MG63 (cell line): Measurements from ENCODE around the gene CABYR. TPM values are rescaled to one million over a fixed set of nuclear protein-coding genes. Genes with fewer than 3 reads are reported as not detected.

Experiments
- DNase-seq: peaks from one replicate; pipeline ENCODE4 v3.0.0-alpha.2; 2020
- H3K27me3 ChIP-seq: fragments of 250-450 bp; sonication (Bioruptor Pico); 2 replicates; pipeline ENCODE4 v1.5.1; 2020; ENCODE audit warnings: mild to moderate bottlenecking, moderate library complexity
- H3K36me3 ChIP-seq: fragments of 250-450 bp; sonication (Bioruptor Pico); 2 replicates; pipeline ENCODE4 v1.5.1; 2020; ENCODE audit warnings: mild to moderate bottlenecking, moderate library complexity
- H3K4me3 ChIP-seq: fragments of 250-450 bp; sonication (Bioruptor Pico); 2 replicates; pipeline ENCODE4 v1.5.1; 2020; ENCODE audit warnings: mild to moderate bottlenecking, moderate library complexity
- H3K9me3 ChIP-seq: fragments of 250-450 bp; sonication (Bioruptor Pico); 2 replicates; pipeline ENCODE4 v1.5.1; 2020; ENCODE audit warnings: mild to moderate bottlenecking, moderate library complexity
- total RNA-seq: library from RNA; depleted of rRNA; stranded (reverse); fragments of >200 nt; shearing (Covaris generic); gene quantifications from 2 replicates; pipeline ENCODE4 v1.2.3, GENCODE V29; 2014; ENCODE audit warnings: low replicate concordance; rRNA removed

Gene CABYR
- total RNA-seq, 1 experiment from 2014 or later, result not detected

- Histone ChIP-seq H3K36me3 (no peaks in the 10 kb centered on the region), H3K4me3 (no peak overlapping the region), H3K27me3 (no peaks in the 10 kb centered on the region), H3K9me3 (no peaks in the 10 kb centered on the region)
- no peak for DNase-seq
Measured at GRCh38 chr18:24200494-24201290, 61.8 kb downstream of the CABYR start.

- H3K36me3 ChIP-seq, result no peaks in the 10 kb centered on the region
- no peak for DNase-seq
- no peak overlapping the region for H3K4me3 ChIP-seq
- H3K27me3 ChIP-seq, result no peaks in the 10 kb centered on the region
- H3K9me3 ChIP-seq, result no peaks in the 10 kb centered on the region
Measured at GRCh38 chr18:24201699-24202687, 63.1 kb downstream of the CABYR start.

GRCh38 chr18:24204904-24205303 is 66.0 kb downstream of the CABYR start:
- DNase-seq, result no peak
- no peaks in the 10 kb centered on the region for H3K27me3 ChIP-seq
- H3K36me3 ChIP-seq, result no peaks in the 10 kb centered on the region
- H3K9me3 ChIP-seq, result no peaks in the 10 kb centered on the region
- no peak overlapping the region for H3K4me3 ChIP-seq

DNA sequence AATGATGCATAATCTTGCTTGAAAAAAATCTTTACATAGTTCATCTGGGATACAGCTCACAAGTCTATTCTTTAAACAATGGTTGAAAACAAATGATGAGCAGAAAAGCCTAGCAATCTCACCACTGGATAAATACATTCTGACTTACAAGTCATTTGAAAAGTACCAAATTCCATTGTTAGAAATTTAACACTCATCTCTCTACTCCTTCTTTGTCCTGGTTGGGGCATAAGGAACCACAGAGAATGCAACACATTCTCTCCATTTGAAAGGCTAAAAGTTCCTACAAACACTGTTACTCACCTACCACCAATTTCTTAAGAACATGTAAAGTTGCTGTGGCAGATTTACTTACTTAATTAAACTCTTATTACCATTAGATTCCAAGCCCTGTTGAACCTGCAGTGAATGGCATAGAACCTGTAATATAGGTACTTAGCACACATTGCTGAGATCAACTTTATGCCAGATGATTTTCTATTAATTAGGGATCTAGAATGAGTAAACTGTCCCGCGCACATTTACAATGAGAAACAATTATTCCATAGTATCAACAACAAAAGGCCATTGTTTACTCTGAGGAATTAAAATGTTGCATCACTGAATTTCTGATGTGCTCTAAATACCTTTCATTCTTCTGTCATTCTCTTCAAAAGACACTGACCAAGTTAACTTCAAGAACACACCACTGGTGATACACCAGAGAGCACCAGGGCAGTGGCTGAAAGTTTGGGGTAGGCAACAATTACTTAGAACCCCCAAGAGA is 69.6 kb downstream of the CABYR start:
- Histone ChIP-seq H3K27me3 (no peaks in the 10 kb centered on the region), H3K4me3 (no peak overlapping the region), H3K9me3 (no peaks in the 10 kb centered on the region), H3K36me3 (no peaks in the 10 kb centered on the region)
- no peak for DNase-seq

- H3K27me3 ChIP-seq, result no peaks in the 10 kb centered on the region
- no peak for DNase-seq
Measured at GRCh38 chr18:24209558-24209957, 70.7 kb downstream of the CABYR start.

More at GRCh38 chr18:24209558-24209957, 70.7 kb downstream of the CABYR start:
- H3K36me3 ChIP-seq, result no peaks in the 10 kb centered on the region
- H3K4me3 ChIP-seq, result no peak overlapping the region
- H3K9me3 ChIP-seq, result no peaks in the 10 kb centered on the region

Other genes with a start within 250 kb of the CABYR start
- 4.2 and 4.3 TPM in 2 replicates for gene TTC39C, start 124.3 kb upstream of the CABYR start, total RNA-seq